ENCODE data around the gene REC114. TPM values are rescaled to one million over a fixed set of nuclear protein-coding genes. Genes with fewer than 3 reads are reported as not detected.

Gene REC114
- total RNA-seq, 1 experiment from 2014 or later = not detected

DNA sequence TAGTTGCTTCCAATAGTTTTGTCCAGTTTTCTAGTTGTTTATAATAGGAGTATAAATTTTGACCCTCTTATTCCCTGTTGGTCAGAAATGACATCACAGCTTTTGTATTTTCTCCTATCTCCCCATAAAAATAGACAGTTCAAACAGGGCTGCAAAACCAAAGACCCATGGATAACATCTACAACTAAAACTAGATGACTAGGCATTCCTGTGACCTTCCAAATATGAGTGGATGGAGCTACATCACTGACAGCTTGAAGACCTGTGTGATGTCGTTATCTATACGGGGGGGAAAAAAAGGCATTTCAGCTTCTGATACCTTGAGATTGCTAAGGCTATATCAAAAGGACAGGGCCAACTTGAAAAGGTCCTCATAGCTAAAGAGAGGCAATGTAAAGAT is 84.6 kb downstream of the REC114 start (continued):
- TF ChIP-seq, protein P1, sequence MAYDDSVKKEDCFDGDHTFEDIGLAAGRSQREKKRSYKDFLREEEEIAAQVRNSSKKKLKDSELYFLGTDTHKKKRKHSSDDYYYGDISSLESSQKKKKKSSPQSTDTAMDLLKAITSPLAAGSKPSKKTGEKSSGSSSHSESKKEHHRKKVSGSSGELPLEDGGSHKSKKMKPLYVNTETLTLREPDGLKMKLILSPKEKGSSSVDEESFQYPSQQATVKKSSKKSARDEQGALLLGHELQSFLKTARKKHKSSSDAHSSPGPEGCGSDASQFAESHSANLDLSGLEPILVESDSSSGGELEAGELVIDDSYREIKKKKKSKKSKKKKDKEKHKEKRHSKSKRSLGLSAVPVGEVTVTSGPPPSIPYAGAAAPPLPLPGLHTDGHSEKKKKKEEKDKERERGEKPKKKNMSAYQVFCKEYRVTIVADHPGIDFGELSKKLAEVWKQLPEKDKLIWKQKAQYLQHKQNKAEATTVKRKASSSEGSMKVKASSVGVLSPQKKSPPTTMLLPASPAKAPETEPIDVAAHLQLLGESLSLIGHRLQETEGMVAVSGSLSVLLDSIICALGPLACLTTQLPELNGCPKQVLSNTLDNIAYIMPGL (CRISPR knock-in tag; IDR thresholded peaks at IDR 0.05) = no peak
- TF ChIP-seq JUN (CRISPR knock-in tag; IDR thresholded peaks at IDR 0.05) (no peak), NR3C1 (CRISPR knock-in tag; conservative IDR thresholded peaks at IDR 0.05; ENCODE audit: low read depth) (no peak), ZNF396 (CRISPR knock-in tag; IDR thresholded peaks at IDR 0.05; ENCODE audit: borderline replicate concordance) (no peak), ZNF232 (CRISPR knock-in tag; IDR thresholded peaks at IDR 0.05) (no peak), ARID4B (CRISPR knock-in tag; IDR thresholded peaks at IDR 0.05; ENCODE audit: borderline replicate concordance) (no peak), E2F1 (CRISPR knock-in tag; IDR thresholded peaks at IDR 0.05) (no peak)
- TF ChIP-seq, protein P2, sequence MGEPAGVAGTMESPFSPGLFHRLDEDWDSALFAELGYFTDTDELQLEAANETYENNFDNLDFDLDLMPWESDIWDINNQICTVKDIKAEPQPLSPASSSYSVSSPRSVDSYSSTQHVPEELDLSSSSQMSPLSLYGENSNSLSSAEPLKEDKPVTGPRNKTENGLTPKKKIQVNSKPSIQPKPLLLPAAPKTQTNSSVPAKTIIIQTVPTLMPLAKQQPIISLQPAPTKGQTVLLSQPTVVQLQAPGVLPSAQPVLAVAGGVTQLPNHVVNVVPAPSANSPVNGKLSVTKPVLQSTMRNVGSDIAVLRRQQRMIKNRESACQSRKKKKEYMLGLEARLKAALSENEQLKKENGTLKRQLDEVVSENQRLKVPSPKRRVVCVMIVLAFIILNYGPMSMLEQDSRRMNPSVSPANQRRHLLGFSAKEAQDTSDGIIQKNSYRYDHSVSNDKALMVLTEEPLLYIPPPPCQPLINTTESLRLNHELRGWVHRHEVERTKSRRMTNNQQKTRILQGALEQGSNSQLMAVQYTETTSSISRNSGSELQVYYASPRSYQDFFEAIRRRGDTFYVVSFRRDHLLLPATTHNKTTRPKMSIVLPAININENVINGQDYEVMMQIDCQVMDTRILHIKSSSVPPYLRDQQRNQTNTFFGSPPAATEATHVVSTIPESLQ (CRISPR knock-in tag; IDR thresholded peaks at IDR 0.05) = no peak

GRCh38 chr15:73530649-73531048 is 87.7 kb downstream of the REC114 start:
- ATAC-seq (no peak), DNase-seq (ENCODE audit: low spot score) (no peak)
- CTCF ChIA-PET = interaction anchor here (1.0 to 1.4 kb wide), 3 partner anchors 26 to 147 kb away, joined by 4 to 7 read pairs (median 4); no protein-coding TSS in a partner anchor
- H3K36me3 Mint-ChIP-seq = no peaks in the 10 kb centered on the region
- H3K9me3 Mint-ChIP-seq = no peaks in the 10 kb centered on the region
- peaks cover 13% of the 10 kb centered on the region for H3K4me1 Mint-ChIP-seq
- POLR2A ChIA-PET = no interaction called here
- H3K27ac Mint-ChIP-seq = no peak overlapping the region
- no peaks in the 10 kb centered on the region for H3K27me3 Mint-ChIP-seq (ENCODE audit: low read depth)
- no peak overlapping the region for H3K4me3 Mint-ChIP-seq
- TF ChIP-seq TCF7 (CRISPR knock-in tag; IDR thresholded peaks at IDR 0.05; ENCODE audit: low read depth) (no peak), ETV6 (CRISPR knock-in tag; IDR thresholded peaks at IDR 0.05) (no peak), GTF2I (CRISPR knock-in tag; conservative IDR thresholded peaks at IDR 0.05) (no peak), ZNF121 (CRISPR knock-in tag; IDR thresholded peaks at IDR 0.05) (no peak), SOX15 (CRISPR knock-in tag; IDR thresholded peaks at IDR 0.05) (no peak), ZNF263 (CRISPR knock-in tag; IDR thresholded peaks at IDR 0.05; ENCODE audit: low read depth) (no peak), ZNF512 (CRISPR knock-in tag; IDR thresholded peaks at IDR 0.05; ENCODE audit: borderline replicate concordance) (no peak), ARID4B (CRISPR knock-in tag; IDR thresholded peaks at IDR 0.05; ENCODE audit: borderline replicate concordance) (no peak), TEAD1 (CRISPR knock-in tag; IDR thresholded peaks at IDR 0.05) (no peak)
- TF ChIP-seq, protein P3, sequence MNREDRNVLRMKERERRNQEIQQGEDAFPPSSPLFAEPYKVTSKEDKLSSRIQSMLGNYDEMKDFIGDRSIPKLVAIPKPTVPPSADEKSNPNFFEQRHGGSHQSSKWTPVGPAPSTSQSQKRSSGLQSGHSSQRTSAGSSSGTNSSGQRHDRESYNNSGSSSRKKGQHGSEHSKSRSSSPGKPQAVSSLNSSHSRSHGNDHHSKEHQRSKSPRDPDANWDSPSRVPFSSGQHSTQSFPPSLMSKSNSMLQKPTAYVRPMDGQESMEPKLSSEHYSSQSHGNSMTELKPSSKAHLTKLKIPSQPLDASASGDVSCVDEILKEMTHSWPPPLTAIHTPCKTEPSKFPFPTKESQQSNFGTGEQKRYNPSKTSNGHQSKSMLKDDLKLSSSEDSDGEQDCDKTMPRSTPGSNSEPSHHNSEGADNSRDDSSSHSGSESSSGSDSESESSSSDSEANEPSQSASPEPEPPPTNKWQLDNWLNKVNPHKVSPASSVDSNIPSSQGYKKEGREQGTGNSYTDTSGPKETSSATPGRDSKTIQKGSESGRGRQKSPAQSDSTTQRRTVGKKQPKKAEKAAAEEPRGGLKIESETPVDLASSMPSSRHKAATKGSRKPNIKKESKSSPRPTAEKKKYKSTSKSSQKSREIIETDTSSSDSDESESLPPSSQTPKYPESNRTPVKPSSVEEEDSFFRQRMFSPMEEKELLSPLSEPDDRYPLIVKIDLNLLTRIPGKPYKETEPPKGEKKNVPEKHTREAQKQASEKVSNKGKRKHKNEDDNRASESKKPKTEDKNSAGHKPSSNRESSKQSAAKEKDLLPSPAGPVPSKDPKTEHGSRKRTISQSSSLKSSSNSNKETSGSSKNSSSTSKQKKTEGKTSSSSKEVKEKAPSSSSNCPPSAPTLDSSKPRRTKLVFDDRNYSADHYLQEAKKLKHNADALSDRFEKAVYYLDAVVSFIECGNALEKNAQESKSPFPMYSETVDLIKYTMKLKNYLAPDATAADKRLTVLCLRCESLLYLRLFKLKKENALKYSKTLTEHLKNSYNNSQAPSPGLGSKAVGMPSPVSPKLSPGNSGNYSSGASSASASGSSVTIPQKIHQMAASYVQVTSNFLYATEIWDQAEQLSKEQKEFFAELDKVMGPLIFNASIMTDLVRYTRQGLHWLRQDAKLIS (CRISPR knock-in tag; IDR thresholded peaks at IDR 0.05; ENCODE audit: borderline replicate concordance) = no peak
